Prostate gland (tissue), 2 donors: ENCODE results near the gene MTFP1. TPM values are rescaled to one million over a fixed set of nuclear protein-coding genes. Genes with fewer than 3 reads are reported as not detected.

Source experiments
- DNase-seq: peaks from one replicate; pipeline ENCODE4 v3.0.0-alpha.2; 2019; ENCODE audit warnings: low spot score
- H3K27ac ChIP-seq, 2 donors: fragments of 200-600 bp; sonication (generic); 2 replicates each; pipeline ENCODE4 v1.5.1; 2017 to 2019
- H3K27me3 ChIP-seq: fragments of 200-600 bp; sonication (generic); replicated peaks from 2 replicates; pipeline ENCODE4 v1.5.1; 2019; ENCODE audit not compliant: insufficient read depth
- H3K36me3 ChIP-seq, 2 donors: fragments of 200-600 bp; sonication (generic); 1 replicate in 1 of 2; 2 replicates in 1 of 2; pipeline versions ENCODE4 v1.5.1 to v1.8.1; 2017 to 2019
- H3K4me1 ChIP-seq: fragments of 200-600 bp; sonication (generic); replicated peaks from 2 replicates; pipeline ENCODE4 v1.5.1; 2019
- H3K4me3 ChIP-seq, 2 donors: fragments of 200-600 bp; sonication (generic); 2 replicates each; pipeline ENCODE4 v1.5.1; 2017 to 2019
- H3K9me3 ChIP-seq: fragments of 200-600 bp; sonication (generic); 2 replicates; pipeline ENCODE4 v1.5.1; 2017
- CTCF ChIP-seq, 4 experiments: fragments of 200-600 bp in 2 of 4; fragments of 450-650 bp in 2 of 4; sonication (generic) in 2 of 4; IDR thresholded peaks; 1 replicate in 3 of 4; 2 replicates in 1 of 4; pipeline ENCODE4 v1.5.1; 2016 to 2019; ENCODE audit warnings: antibody characterized with exemption in 4 of 4, mild to moderate bottlenecking in 2 of 4, moderate library complexity in 2 of 4
- POLR2A ChIP-seq: fragments of 450-650 bp; IDR thresholded peaks from one replicate; pipeline ENCODE4 v1.6.1; 2016; ENCODE audit warnings: antibody characterized with exemption, mild to moderate bottlenecking
- POLR2AphosphoS5 ChIP-seq: sonication (generic); formaldehyde crosslinking; IDR thresholded peaks from one replicate; pipeline ENCODE4 v1.6.1; 2017; ENCODE audit warnings: antibody characterized with exemption
- WGBS: methylation state at CpG from one replicate; pipeline ENCODE4 v1.1.5; 2018; 5-methylcytosine and 5-hydroxymethylcytosine counted together
- intact Hi-C: fragments of 100-400 bp; cut with DNase I; formaldehyde crosslinking; loops from one replicate; pipeline ENCODE4 v1.14.2; 2022
- total RNA-seq, 2 donors: library from RNA; depleted of rRNA; stranded (reverse); fragments of >200 nt; gene quantifications; one replicate each; pipeline ENCODE4 v1.1.0, GENCODE V29; 2016

The MTFP1 gene
- total RNA-seq, 2 donors from 2014 or later, result 14.1 to 28.1 TPM

DNA sequence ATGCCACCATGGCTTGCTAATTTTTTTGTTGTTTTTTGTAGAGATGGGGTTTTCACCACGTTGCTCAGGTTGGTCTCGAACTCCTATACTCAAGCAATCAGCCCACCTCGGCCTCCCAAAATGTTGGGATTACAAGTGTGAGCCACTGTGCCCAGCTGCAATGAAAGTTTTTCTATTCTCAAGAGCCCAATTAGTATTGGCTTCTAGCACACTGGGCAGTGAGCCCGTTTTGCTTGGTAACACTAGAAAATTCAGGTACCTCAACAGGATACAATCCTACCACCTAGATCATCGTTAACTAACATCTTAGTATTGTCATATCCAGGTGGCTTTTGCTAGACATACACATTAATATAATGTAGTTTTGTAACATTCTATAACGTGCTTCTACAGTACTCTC, 27.3 kb downstream of the MTFP1 start:
- H3K9me3 ChIP-seq, result no peaks in the 10 kb centered on the region

DNA sequence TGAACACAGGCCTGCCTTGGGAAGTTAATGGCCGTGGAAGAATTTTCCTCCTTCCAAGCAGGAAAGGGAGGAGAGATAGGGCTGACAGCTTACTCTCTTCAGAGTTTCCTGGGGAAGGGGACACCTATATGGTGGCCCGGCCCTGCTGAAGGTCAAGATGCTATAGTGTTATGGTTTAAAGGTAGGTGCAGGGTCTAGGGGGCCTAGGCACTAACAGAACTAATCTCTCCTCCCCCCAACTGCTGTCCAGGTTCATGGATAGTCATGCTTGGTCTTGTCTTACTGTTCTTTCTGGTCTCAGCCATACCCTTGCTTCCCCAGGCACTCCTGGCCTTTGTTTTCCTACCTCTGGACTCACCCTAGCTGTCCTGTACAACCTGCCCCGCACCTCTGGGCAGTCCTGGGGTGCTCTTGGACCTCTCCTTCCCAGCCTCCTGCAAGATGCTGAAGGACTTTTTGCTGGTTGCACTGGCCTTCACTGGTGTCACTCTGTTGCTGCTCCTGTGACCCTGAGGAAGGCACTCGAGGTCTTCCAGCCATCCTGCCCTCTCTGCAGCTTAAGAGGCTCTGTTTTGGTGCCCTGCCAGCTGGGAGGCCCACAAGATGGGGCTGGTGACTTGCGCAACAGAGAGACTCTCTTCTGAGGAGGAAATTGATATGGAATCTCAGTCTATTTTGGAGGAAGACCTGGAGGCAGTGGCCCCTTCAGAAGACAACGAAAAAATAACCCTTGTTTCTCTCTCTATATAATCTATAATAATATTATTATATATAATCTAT, 28.4 kb downstream of the MTFP1 start:
- intact Hi-C loops, result no loop called here
- 61% methylated on average over 6 of the region's 6 CpGs for whole genome bisulfite sequencing
- Histone ChIP-seq H3K9me3 (no peaks in the 10 kb centered on the region), H3K27me3 (peaks cover 2% of the 10 kb centered on the region), H3K36me3 (no peaks in the 10 kb centered on the region), H3K4me1 (no peaks in the 10 kb centered on the region), H3K4me3 (no peak overlapping the region), H3K27ac (no peak overlapping the region)
- TF ChIP-seq CTCF (IDR thresholded peaks at IDR 0.05), result no peak
- no peak for TF ChIP-seq POLR2A
- no peak for TF ChIP-seq POLR2AphosphoS5
- no peak for DNase-seq

More for the DNA sequence above, 27.3 kb downstream of the MTFP1 start:
- Histone ChIP-seq H3K27me3 (peaks cover 2% of the 10 kb centered on the region), H3K36me3 (no peaks in the 10 kb centered on the region), H3K4me1 (no peaks in the 10 kb centered on the region), H3K4me3 (no peak overlapping the region), H3K27ac (no peak overlapping the region)
- intact Hi-C loops, result no loop called here
- WGBS, result 81% methylated on average over 6 of the region's 6 CpGs
- DNase-seq, result no peak
- TF ChIP-seq POLR2A, result no peak
- TF ChIP-seq POLR2AphosphoS5, result no peak
- TF ChIP-seq CTCF (IDR thresholded peaks at IDR 0.05), result no peak

DNA sequence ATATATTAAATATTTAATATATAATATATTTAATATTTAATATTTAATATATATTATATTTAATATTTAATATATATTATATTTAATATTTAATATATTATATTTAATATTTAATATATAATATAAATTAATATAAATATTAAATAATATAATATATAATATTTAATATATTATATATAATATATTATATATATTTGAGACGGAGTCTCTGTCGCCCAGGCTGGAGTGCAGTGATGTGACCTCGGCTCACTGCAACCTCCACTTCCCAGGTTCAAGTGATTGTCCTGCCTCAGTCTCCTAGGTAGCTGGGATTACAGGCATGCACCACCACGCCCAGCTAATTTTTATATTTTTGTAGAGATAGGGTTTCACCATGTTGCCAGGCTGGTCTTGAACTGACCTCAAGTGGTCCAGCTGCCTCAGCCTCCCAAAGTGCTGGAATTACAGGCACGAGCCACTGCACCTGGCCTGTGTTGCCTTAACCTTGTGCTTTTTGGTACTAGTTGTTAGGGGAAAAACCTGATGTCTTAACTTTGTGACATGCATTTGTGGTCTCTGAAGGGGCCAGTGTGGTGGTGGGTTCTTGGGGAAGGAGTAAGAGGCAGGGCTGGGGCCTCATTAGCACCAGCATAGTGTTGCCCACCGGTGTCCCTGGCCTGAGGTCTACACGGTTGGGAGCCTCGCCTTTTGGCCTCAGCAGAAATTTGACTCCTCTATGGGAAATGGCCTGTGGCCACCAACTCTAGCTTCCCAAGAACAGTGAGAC, 29.7 kb downstream of the MTFP1 start:
- 88% methylated on average over 8 of the region's 8 CpGs for WGBS
- intact Hi-C loops, result no loop called here
- Histone ChIP-seq H3K27me3 (peaks cover 2% of the 10 kb centered on the region), H3K9me3 (no peaks in the 10 kb centered on the region), H3K27ac (no peak overlapping the region), H3K36me3 (no peaks in the 10 kb centered on the region), H3K4me1 (peaks cover 3% of the 10 kb centered on the region), H3K4me3 (no peak overlapping the region)
- TF ChIP-seq CTCF (IDR thresholded peaks at IDR 0.05), result no peak
- no peak for TF ChIP-seq POLR2A
- TF ChIP-seq POLR2AphosphoS5, result no peak
- no peak for DNase-seq

- H3K27me3 ChIP-seq, result no peaks in the 10 kb centered on the region
- 73% methylated on average over 8 of the region's 8 CpGs for WGBS
- H3K9me3 ChIP-seq, result no peaks in the 10 kb centered on the region
- peaks cover 3% of the 10 kb centered on the region for H3K4me1 ChIP-seq
- no peak for DNase-seq
- no peaks in the 10 kb centered on the region for H3K36me3 ChIP-seq
- H3K4me3 ChIP-seq, result no peak overlapping the region
- intact Hi-C loops, result no loop called here
- TF ChIP-seq POLR2AphosphoS5 (no peak), CTCF (IDR thresholded peaks at IDR 0.05) (no peak), POLR2A (no peak)
- H3K27ac ChIP-seq, result no peak overlapping the region
Observed at GRCh38 chr22:30457981-30458380, 32.4 kb downstream of the MTFP1 start.
